Erythroblast (primary cell): ENCODE measurements around the gene NUP50.

Source experiments
- DNase-seq, 2 experiments: peaks; one replicate each; lab custom pipeline; 2025; lab: John Stamatoyannopoulos, UW
- GATA1 ChIP-seq: IDR thresholded peaks from 2 replicates; pipeline ENCODE4 v1.6.1; 2011; ENCODE audit warnings: low read depth, mild to moderate bottlenecking, control low read depth, low read length, moderate library complexity
- POLR2A ChIP-seq: IDR thresholded peaks from 2 replicates; pipeline ENCODE4 v1.6.1; 2011; ENCODE audit warnings: mild to moderate bottlenecking, low read length

Gene NUP50

DNA sequence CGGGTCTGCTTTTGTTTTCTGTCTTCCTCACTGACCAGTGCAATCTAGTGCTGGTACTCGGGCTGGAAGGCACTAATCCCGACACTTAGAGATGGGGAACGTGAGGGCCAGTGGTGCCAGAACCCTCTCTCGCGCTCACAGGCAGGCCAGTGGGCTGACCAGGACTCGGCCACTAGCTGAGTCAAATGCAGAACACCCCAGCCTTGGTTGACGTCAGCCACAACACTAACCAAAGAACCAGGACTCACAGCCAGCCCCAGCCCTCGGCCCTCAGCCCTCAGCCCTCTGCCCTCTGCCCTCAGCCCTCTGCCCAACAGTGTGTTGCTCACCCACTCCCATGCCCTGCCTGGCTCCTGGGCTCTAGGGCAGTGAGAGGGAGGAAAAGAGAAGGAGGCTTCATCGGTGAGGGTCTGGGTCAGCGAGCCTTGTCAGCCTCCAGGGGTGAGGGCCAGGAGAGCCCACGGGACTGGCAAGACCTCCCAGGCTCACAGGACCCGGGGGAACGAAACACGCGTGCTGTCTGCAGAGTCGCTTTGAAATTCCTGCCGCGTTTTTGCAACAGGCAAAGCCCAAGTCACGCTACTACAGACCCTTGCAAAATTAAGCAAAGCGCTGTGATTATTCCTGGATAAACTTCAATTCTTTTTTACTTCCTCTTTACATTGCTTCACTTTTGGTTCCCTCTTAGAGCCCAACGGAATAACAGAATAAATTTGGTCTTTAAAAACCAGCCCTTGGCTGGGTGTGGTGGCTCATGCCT, 49.4 kb downstream of the NUP50 start:
- DNase-seq, result no peak
- no peak for TF ChIP-seq POLR2A
- TF ChIP-seq GATA1, result no peak

DNA sequence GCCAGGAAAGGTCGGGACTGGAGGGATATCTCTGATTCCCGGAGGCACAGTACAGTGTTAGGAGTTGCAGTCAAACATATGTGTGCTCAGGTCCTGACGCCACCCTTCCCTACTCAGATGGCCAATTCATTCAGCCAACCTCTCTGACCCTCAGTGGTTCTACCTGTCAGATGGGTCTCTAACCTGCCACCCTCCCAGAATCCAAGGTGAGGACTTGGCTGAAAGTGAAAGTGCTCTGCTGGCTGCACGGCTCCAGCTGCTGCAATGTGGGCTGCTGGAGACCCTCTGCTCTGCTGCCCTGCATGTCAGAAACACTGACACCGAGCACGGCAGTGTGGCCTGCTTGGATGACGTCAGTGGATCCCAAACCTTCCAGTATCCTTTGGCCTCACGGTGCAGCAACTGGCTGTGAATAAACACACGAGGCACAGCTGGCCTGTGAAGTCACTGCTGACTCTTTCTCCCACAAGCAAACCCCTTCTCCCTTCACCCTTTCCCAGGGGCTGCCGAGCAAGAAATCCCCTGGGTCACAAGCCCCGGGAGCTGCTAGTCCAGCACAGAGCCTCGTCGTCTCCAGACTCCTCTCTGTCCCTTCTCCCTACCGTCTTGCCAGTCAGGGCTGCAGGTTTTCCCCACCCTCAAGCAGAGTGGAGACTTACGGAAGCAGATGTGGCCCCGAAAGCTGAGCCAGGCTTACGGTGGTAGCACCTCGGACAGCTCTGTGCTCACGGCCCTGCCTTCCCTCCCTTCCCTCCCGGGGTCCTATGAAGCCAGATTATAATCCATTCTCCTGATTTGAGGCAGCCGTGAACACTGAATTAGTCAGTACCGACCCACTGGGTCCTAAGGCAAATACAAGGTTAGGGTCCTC, 52.6 kb downstream of the NUP50 start:
- TF ChIP-seq POLR2A, result no peak
- TF ChIP-seq GATA1, result no peak
- DNase-seq, result no peak

DNA sequence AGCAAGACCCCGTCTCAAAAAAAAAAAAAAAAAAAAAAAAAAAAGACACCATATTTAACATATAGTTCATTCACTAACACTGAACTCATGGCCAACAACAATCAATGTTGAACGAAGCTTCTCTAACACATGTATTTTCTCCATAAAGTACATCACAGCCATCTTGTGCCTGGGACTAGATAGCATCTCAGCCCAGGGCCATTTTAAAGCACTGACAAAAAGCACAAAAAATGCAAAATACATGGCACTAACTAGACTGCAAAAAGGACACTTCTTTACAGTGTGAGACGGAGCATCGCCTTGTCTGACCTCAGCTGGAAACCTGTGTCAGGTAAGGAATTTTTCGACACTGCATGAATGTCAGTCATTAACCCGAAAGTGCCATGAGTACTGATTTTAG, 53.6 kb downstream of the NUP50 start:
- no peak for TF ChIP-seq GATA1
- no peak for TF ChIP-seq POLR2A
- DNase-seq, result no peak

DNA sequence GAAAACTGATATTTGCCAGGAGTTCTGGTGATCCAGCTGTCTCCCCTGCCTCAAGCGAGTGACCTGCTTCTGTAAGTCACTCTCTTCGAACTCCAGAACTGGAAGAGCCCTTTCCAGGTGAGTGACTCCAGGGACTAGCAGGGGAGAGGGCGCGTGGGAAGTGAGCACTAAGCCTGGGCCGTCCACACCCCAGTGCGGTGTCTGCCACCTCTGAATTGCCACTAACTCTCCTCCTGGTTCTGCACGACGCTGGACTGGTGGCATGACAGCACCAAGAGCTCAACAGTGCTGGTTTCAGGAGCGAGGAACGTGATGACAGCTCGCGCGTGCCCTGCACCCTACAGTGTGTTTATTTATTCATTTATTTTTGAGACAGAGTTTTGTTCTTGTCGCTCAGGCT, 54.1 kb downstream of the NUP50 start:
- no peak for DNase-seq
- TF ChIP-seq POLR2A, result no peak
- no peak for TF ChIP-seq GATA1

DNA sequence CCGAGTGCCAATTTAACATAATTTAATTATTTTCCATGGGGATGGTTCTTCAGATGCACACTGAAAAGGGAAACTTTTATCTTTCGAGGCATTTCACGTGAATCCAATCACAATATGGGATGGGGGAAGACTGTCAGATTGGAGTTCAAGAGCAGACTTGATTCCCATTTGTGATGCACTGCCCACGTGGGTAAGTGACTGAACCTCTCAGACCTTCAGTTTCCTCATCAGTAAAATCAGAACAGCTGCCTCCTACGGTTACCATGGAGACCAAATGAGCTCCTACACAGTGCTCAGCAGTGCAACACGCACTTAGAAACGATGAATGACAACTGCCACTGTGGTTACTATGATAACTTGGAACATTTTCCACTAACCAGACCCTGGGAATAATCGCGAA, 55.3 kb downstream of the NUP50 start:
- TF ChIP-seq GATA1, result no peak
- no peak for TF ChIP-seq POLR2A
- DNase-seq, result no peak

DNA sequence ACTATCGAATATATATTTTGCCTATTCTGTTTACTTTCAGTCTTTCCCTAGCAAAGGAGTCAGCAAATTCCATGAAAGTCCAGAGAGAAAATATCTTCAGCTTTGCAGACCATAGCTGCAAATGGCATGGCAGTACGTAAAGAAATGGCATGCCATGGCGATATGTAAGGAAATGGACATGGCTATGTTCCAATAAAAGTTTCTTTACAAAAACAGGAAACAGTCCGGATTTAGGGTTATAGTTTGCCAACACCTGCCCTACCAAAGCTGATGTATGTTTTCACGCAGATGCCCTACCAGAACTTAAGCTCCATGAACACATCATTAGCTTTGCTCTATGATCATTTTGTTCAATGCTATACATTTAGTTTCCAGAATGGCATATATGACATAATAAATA, 57.5 kb downstream of the NUP50 start:
- DNase-seq, result no peak
- no peak for TF ChIP-seq POLR2A
- TF ChIP-seq GATA1, result no peak

DNA sequence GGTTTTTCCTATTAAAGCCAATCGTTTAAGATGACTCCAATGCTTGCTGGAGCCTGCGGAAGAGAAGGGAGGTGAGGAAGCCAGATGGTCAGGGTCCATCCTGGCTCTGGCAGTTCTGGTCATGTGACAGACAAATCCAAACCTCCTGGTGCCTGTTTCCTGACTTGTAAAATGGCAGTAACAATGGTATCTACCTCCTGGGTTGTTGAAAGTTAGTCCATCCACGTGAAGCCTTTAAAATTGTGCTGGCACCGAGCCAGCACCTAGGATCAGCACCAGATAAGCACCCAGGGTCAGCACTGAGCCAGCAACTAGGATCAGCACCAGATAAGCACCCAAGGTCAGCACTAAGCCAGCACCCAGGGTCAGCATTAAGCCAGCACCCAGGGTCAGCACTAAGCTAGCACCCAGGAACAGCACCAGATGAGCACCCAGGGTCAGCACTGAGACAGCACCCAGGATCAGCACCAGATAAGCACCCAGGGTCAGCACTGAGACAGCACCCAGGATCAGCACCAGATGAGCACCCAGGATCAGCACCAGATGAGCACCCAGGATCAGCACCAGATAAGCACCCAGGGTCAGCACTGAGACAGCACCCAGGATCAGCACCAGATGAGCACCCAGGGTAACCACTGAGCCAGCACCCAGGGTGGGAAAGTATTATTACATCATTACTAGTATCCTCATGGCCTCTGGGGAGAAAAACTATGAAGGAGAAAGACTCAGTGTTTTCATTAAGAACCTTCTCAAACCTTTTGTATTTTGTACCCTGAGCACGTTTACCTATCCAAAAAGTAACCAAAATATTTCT, 59.8 kb downstream of the NUP50 start:
- DNase-seq, result peak; percentile 38 to 60
- TF ChIP-seq GATA1 (no peak), POLR2A (no peak)

DNA sequence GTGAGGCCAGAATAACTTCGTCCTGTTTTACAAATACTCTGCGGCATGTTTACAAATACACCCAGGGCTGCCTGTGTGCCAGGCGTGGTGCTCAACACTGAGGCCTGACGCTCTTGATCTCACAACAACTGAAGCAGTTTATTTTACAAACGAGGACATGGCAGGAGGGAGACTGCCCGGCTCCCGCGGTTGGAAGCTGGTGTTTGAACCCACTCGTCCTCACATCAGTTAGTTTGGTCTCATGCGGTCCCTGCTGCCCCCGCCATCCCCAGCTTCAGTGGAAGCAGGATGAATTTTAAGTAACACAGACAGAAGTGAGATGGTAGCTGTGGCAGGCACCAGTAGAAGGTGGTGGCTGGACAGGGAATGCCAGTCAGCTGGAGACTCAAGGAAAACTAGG, 60.6 kb downstream of the NUP50 start:
- DNase-seq, result no peak
- no peak for TF ChIP-seq POLR2A

DNA sequence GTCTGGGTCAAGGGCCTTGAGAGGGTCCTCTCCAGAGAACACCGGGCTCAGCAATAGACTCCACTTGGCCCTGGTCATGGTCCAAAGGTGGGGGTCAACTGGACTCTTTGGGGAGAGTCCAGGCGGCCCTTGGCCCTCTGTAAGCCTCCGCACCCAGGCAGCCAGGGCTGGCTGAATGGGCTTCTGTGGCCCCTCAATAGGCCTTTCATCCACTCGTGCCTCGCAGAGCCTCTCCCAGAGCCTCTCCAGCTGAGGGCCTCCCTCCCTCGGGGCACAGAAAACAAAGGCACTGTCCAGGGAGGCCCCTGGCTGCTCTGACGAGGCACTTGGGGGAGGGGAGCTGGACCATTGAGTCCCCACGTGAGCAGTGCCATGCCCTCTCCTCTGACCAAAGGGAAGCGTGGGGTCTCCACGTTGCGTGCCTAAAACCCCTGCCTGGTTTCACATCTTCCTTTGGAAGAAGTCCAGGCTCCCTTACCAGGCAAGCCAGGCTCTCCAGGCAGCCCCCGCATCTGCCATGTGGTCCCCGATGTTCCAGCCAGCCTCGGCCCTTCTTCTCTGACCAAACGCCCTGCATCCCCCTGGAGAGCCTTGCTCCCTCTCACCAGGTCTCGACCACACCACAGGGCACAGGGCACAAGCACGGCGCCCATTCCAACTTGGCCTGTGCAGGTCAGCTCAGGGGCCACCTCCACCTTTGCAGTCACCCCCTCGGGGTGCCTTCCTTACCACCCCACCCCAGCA, 61.4 kb downstream of the NUP50 start:
- DNase-seq, result no peak

DNA sequence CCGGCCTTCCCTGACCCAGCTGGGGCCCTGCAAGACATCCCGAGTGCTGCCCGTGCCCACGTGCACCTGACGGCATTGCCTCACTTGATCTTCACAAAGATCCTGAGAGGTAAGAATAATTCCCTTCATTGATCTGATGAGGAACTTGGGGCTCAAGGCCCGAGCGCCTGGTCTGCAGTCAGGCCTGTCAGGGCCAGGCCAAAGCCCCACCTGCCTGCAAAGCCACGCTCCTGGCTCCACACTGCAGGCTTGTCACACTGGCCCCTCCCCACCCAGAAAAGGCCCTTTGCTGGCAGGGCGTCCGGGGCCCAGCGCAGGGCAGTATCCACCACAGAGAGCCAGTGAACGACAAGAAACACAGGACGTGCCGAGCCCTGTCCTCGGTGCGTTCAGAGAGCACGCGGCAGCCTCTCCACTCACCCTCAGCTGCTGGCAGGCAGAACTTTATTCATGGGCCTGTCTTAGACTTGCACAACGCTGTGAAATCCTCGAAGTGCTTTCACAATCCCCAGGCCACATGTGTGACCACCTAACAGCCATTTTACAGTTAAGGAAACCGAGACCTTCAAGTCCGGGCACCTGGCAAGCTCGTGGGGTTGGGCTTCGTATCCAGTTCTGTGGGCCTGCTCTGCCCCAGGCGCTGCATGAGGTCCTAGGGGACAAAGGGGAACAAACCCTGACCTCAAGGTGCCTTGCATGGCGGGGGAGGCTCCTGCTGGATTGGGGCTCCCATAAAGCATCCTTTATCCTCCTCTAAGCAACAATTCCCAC, 62.2 kb downstream of the NUP50 start:
- DNase-seq, result peak in 1 of 2 experiments; percentile 29
- no peak for TF ChIP-seq POLR2A
- no peak for TF ChIP-seq GATA1

More for the DNA sequence above, 61.4 kb downstream of the NUP50 start:
- TF ChIP-seq POLR2A (no peak), GATA1 (no peak)

DNA sequence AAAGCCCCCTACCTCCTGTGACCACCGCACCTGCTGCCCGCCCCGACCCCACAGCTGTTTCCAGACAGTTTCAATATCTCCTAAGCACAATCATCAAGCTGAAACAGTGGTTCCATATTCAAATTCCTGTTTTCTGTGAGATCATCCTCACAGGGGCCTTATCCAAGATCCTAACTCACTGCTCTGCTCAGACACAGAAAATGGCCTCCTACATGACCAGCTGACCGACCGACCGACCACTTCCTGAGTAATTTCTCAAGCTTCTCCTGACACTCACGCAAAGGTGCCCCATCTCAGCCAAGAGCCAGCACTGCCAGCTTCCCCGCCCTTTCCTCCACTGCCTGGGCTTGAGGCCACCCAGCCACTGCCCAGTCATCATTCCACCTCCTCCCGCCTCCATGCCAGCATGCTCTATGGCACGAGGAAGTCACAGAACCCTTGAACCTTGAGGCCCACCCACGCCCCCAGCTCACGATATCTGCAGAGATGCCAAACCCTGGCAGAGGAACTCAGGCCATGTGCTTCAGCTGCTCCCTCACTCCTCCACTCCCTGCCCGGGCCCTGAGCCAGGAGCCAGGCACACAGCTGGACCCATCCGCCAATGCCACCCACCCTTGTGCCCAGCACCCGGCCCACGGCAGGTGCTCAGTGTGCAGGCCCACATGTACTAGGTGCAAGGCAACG, 62.9 kb downstream of the NUP50 start:
- no peak for DNase-seq
- TF ChIP-seq POLR2A, result no peak
- TF ChIP-seq GATA1, result no peak
